Femur (tissue), 1 donor: Measurements from ENCODE around the gene RSPO4.

ENCODE experiments used
- DNase-seq: peaks from one replicate; pipeline ENCODE4 v3.0.0-alpha.2; 2017

Gene RSPO4

DNA sequence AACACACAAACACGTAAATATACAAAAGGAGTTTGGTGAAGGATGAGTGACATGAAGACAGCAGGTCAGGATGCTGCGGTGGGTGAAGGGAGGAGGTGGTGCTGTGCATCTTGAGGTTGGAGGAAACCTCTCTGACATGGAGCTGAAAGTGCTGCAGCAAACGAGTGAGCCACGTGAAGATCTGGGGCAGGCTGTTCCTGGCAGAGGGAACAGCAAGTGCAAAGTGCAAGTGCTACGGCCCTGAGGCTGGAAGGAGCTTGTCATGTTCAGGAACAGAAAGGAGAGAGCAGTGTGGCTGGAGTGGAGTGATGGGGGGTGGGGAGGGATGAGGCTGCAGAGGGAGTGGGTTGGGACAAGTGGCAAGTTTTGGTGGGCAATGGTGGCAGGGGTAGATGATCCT is 61.2 kb downstream of the RSPO4 start:
- no peak for DNase-seq

- DNase-seq = no peak
These were observed 62.5 kb downstream of the RSPO4 start for GRCh38 chr20:939606-940005.

- DNase-seq = no peak
These were observed 67.8 kb downstream of the RSPO4 start for GRCh38 chr20:934186-934840.

DNA sequence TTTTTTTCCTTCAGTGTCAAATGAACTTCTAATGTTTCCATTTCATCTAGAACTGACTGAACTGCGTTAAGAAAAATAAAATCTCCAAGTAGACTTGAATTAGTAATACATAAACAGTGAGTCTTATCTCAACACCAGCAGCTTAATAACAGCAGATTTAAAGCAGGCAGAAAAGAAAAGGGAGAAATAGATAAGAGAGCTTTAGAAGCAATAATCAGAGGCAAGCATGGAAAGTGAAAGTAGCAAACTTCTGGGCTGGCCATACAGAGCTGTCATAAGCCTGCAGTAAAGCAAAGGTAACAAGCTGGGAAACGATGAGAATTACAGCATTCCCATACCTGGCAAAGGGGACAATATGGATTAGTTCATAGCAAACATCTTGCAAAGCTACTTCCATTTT is 69.1 kb downstream of the RSPO4 start:
- no peak for DNase-seq

DNA sequence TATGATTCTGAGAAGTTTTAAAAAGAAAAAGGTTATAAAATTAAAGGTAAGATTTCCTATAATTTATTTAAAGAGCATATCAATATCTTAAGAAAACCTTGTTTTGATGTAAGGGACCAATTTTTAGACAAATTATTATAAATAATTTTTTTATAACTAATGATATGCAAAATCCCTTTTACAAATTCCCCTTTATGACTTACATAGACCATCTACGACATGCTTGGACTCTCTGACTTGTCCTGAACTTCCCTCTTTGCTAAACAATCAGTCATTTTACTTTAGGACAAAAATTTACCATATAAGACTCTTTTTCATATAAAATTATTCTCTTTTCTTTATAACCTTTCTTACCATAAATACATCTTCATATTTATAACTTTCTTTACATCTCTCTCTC is 70.7 kb downstream of the RSPO4 start:
- DNase-seq = no peak

GRCh38 chr20:926670-927069 is 75.4 kb downstream of the RSPO4 start:
- DNase-seq = no peak

DNA sequence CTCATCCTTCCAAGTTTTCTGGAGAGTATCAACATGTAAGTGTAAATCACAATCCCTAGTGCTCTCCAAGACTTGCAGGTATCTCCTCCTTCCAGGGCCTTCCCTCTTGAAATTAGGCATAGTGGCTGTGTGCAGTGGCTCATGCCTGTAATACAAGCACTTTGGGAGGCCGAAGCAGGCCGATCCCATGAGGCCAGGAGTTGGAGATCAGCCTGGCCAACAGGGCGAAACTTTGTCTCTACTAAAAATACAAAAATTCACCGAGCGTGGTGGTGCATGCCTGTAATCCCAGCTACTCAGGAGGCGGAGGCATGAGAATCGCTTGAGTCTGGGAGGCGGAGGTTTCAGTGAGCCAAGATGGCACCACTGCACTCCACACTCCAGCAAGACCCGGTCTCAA is 76.6 kb downstream of the RSPO4 start:
- no peak for DNase-seq

DNA sequence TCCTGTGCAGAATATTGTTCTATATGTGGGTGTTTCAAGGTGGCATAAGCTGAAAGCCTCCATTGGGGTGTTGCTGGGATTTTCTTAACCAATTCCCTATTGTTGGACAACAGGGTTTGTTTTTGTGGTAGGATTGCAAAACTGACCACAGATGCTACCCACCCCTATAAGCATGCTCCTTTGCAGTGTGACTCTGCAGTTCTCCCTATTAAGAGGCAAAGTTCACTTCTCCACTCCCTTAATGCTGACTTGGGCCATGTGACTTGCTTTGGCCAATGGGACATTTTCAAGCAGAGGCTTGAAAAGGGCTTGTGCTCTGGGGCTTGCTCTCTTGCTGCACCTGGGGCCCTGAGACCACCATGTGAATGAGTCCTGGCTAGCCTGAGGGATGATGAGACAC is 77.5 kb downstream of the RSPO4 start:
- no peak for DNase-seq

DNA sequence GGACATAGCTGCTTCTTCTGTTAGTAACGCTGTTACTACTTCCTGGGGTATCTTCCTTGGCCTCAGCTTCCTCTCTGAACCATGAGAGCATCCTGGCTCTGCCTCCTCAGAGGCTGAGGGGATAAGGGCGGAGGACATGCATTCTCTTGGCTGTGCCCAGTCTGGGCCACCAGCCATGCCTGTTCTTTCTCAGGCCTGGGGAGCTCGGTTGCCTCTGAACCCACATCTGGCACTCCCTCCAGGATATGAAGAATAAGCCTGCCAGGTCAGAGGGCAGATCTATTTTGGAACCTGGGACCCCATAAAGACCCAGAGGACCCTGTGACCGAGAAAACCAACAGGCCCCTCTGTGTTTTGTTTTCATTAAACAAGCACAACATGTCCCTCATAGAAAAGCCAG is 79.3 kb downstream of the RSPO4 start:
- no peak for DNase-seq

DNA sequence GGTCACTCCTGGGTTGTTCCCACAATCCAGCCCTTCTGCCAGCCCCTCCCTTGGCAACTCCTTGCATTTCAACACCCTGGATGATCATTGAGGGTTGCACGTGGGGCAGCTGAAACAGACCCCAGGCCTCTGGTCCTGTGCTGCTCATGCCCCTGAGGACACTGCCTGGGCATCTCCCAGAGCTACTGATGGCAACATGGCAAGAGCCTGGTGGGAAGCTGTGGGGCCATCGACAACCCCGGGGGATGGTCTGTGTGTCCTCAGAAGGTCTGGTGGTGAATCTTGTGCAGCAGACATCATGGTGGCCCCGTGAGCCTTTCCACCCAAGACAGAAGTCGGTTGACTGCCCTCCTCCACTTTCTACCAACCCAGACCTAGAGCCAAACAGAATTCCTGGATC is 81.0 kb downstream of the RSPO4 start:
- no peak for DNase-seq

DNA sequence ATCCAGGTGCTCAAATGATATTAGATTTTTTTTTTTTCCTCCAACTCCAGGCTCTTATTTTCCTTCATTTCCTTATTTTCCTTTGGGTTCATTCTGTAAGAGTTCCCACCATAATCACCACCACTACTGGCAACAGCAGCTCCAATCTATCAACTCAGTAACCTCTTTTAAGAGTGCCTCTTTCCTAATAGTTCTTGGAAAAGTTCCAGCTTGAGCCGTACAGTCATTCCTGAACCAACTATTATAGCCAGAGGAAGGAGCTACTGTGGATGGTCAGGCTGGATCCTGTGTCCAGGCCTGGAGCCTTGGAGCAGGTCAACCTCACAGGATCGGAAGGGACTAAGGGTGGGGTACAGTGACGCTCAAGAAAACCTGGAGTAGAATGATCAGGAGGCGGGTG is 81.8 kb downstream of the RSPO4 start:
- no peak for DNase-seq

GRCh38 chr20:919491-919916 is 82.6 kb downstream of the RSPO4 start:
- no peak for DNase-seq

DNA sequence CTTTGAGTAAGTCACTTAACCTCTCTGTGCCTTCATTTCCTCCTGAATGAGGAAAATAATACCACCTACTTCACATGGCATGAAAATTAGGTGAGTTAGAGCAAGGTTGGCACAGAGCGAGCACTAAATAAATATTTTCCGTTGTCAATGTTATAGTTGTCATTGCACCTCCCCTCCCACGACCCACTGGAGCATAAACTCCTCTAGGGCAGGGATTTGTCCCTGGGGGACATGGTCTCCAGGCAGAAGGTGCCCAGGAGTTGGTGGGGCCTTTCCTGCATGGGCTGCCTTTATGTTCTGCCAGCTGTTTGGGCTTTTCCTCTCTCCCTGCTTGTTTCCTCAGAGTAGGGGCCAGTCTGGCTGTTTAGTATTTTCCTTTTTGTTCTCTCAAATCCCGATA is 84.7 kb downstream of the RSPO4 start:
- no peak for DNase-seq

DNA sequence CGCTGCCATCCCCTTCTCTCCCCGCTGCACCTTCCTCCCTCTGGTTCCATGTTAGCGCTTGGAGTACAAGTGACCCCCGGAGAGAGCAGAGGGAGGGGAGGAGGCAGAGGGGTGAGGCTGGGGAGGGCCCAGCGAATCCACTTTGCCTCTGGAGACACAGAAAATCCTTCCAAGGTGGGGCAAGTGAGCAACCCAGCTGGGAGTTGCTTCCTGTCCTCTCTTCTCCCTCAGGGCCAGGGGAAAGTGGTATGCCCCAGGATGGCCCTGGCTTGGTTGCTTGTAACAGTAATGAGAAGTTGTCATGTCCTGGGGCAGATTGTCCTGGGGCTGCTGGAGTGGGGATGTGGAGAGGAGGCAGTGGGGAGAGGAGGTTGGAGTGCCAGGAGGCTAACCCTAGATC is 85.3 kb downstream of the RSPO4 start:
- DNase-seq = no peak

DNA sequence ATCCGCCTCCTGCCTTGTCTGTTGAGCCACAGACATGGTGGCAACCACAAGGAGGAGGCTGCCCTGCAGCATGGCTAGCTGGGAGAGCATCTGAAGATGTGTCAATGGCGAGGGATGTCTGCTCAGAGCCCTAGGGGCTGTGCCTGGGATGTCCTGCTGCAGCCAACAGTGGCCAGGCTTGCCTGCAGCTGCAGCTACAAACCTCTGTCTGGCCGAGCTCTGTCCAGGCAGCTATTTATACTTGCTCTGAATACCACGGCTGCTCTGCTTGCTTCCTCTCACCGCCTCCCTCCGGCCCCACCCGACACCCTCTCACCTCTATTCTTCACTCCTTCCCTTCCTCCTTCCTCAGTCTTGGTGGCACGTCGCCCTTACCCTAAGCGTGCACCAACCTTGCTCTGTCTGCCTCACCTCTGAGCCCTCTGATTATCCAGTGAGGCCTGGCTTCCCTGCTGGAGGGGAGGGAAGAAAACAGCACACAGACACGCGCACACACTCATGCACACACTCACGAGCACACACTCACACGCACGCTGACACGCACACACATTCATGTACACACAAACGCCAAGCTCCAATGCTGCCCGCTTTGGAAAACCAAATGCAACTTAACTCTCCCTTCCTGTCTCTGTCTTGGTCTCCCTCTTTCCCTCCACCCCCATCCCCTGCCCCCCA is 85.8 kb downstream of the RSPO4 start, which contains the start of gene ANGPT4:
TSS of gene ANGPT4 (minus strand) at position 210 of the 675 bp plus-strand sequence. CDS start at position 90, 120 bp downstream.
- peak; percentile 32 for DNase-seq

DNA sequence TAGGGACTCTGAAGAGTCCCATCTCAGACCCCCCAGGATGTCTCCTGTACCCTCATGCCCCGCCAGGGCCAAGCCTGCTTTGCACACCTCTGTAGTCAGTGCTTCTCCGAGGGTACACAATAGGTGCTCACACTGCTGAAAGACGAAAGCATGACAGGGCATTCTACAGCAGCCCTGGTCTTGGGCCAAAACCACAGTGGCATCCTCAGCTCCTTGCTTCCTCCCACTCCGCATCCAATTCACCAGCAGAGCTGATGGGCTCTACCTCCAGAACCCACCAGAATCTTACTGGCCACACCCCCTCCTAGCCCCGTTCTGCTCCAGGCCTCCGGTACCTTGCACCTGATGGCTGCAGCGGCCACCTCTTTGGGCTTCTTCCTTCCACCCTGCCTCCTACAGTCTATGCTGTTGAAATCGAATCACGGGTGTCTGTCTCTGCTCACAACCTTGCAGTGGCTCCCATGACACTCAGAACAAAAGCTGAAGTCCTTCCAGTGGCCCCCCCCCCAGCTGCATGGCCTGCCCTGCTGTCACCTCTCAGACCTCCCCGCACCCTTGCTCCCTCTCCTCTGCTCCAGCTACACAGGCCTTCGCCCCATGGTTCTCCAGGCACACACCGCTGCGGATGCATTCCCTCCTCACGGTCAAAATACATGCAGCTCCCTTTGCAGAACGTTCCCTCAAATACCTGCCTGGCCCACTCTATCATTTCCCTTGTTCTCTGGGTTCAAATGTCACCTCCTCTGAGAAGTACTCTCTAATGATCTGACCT is 87.2 kb downstream of the RSPO4 start:
- no peak for DNase-seq

DNA sequence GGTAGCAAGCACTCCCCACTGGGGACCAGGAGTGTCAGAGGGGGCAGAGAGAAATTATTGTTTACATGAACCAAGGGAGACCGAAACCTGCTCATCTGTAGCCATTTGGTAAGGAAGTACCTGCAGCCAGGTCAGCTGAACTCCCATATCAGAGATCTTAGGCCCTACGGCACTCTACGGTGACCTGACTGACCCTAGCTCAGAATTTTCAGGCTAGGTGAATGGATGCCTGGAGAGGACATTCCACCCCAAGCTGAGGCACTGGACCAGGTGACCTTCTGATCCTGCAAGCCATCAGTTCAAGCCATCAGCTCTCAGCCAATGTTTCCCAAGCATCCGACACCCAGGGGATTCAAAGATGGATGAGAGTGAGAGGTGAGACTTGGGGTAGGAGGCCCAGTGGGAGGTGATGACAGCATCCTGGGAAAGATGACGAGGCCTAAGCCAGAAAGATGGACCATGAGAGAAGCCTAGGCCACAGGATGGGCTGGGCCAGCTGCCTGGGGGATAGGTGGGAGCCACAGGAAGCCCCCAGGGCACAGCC is 88.7 kb downstream of the RSPO4 start:
- no peak for DNase-seq

- no peak for DNase-seq
These were observed 90.1 kb downstream of the RSPO4 start for GRCh38 chr20:911882-912600.

DNA sequence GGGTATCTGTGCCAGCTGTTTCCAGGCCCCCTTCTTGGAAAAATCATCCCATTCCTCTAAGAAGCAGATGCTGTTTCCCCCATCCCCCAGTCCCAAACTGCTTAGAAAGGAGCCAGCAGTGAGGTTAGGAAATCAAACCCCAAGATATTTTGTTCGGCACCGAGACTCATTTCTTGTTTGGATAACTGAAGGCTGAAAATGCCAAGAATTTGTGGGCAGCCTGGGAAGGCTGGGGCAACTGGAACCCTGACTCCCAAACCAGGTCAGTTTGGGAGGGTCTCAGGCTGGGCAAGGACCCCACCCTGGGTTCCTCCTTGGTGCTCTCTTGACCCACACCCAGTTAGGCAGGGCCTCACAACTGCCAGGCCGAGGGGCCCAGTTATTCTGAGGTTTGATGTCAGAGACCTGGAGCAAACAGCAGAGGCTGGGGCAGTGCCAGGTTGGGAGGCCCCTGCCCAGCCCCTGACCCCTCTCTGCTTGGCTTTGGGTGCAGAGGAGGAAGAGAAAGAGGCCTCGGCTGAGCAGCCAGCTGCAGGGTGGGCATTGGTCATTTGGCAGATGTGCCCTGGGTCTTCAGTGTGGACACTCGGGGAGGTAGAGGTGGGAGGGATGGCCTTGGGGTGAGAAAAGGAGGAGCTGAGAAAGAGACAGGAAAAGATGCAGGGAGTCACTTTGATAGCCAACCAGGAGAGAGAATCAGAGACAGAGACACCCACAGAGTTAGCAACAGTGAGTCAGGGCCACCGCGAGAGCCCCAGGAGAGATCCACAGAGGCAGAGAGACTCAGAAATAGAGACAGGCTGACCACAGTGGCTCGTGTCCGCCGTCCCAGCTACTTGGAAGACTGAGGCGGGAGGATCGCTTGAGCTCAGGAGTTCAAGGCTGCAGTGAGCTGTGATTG is 91.0 kb downstream of the RSPO4 start:
- peak; percentile 47 for DNase-seq

DNA sequence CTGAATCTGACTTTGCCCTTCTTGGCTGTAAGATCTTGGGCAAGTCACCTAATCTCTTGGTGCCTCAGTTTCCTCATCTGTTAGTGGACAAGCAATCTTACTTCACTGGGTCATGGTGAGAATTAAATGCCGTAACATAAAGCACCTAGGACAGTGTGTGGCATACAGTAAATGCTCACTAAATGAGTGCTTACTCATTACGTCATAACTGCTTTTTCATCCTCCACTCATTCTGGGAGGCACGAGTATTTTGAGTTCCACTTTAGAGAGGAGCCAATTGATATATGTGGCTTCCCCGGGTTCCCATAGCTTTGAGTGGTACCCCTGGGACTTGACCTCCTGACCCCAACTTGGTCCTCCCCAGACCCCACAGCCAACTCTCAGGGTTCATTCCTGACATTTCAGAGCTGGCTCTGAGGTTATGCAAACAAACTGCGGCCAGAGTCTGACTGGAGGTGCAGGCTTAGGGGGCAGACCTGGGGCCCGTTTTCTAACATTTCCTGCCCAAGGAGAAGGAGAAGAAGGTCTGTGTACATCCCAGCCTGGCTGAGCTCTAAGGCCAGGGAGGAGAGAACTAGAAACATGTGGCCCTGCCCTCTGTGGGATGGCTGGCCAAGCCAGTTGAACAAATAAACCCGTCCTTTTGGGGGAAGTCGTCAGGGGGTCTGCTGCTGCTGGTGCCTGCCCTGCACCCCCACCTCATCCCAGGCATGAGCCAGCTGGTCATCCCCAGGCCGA is 91.8 kb downstream of the RSPO4 start:
- peak; percentile 50 for DNase-seq

DNA sequence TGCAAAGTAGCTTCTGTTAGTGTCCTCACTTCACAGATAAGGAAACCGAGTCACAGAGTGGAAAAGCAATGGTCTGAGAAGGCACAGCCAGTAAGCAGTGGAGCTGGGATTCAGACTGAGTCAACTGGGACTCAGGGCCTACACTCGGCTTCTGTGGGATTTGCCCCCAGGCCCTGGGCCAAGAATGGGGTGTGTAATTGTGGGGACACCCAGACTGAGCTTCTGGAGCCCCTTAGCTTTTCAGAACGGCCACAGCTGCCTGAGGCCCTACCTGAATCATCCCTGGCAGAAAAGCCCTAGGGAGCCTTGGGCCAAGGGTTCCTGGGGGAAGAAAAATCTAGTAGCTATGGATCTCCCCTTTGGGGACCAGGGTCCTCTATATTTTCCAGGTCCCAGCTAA is 92.5 kb downstream of the RSPO4 start:
- DNase-seq = no peak
